IMR-90 (cell line): Measurements from ENCODE around the gene GALNT14. TPM values are rescaled to one million over a fixed set of nuclear protein-coding genes. Genes with fewer than 3 reads are reported as not detected.

Experiments
- ATAC-seq: fragments of 200-7000 bp; cut with Tn5 transposase; 2 replicates; pipeline ENCODE4 v1.9.1; 2020; ENCODE audit warnings: low read depth, mild to moderate bottlenecking, moderate library complexity
- BruUV-seq: library from RNA; stranded (reverse); fragments of 400-500 nt; replicated peaks from 2 replicates; lab custom pipeline; 2021; lab: Mats Ljungman, UMichigan
- CTCF ChIA-PET: fragments of 300-600 bp; formaldehyde crosslinking; extraction: SDS; loops from one replicate; lab custom pipeline; 2021; ENCODE audit warnings: antibody characterized with exemption; lab: Yijun Ruan, JAX
- POLR2A ChIA-PET: fragments of 300-600 bp; sonication (Branson Sonifier 250); formaldehyde crosslinking; loops from one replicate; lab custom pipeline; 2022; ENCODE audit warnings: antibody characterized with exemption; ENCODE audit not compliant: unreplicated experiment; lab: Charles Lee
- DNase-seq: peaks from one replicate; pipeline ENCODE4 v3.0.0; 2013
- H2AFZ ChIP-seq: replicated peaks from 2 replicates; pipeline ENCODE3; 2013; ENCODE audit warnings: low read length, mild to moderate bottlenecking; ENCODE audit not compliant: poor library complexity
- H2AK5ac ChIP-seq: 2 replicates; pipeline ENCODE4 v1.6.1; 2013; ENCODE audit warnings: low read depth, low read length, inconsistent platforms
- H2AK9ac ChIP-seq: replicated peaks from 2 replicates; pipeline ENCODE3; 2013; ENCODE audit warnings: mild to moderate bottlenecking, low read depth, low read length, moderate library complexity; ENCODE audit not compliant: poor library complexity
- H2BK120ac ChIP-seq: 2 replicates; pipeline ENCODE4 v1.6.1; 2013; ENCODE audit warnings: low read depth, low read length, inconsistent platforms
- H2BK15ac ChIP-seq: 3 replicates; pipeline ENCODE4 v1.6.1; 2013; ENCODE audit warnings: low read depth, low read length, inconsistent platforms
- H2BK20ac ChIP-seq: 2 replicates; pipeline ENCODE4 v1.6.1; 2013; ENCODE audit warnings: low read depth, mild to moderate bottlenecking, inconsistent platforms, low read length, moderate library complexity
- H2BK5ac ChIP-seq: 2 replicates; pipeline ENCODE4 v1.6.1; 2013; ENCODE audit warnings: mild to moderate bottlenecking, low read depth, low read length, inconsistent platforms; ENCODE audit not compliant: poor library complexity, severe bottlenecking
- H3K14ac ChIP-seq: replicated peaks from 2 replicates; pipeline ENCODE4 v1.6.1; 2013; ENCODE audit warnings: low read depth, low read length, inconsistent platforms
- H3K18ac ChIP-seq: 2 replicates; pipeline ENCODE4 v1.6.1; 2013; ENCODE audit warnings: low read depth, low read length, control low read depth
- H3K23ac ChIP-seq: 2 replicates; pipeline ENCODE4 v1.6.1; 2013; ENCODE audit warnings: low read depth, low read length, inconsistent platforms
- H3K27ac ChIP-seq: 2 replicates; pipeline ENCODE4 v1.5.1; 2013; ENCODE audit warnings: mild to moderate bottlenecking, control low read depth, low read length; ENCODE audit not compliant: insufficient read depth
- H3K27me3 ChIP-seq: 2 replicates; pipeline ENCODE4 v1.6.1; 2013; ENCODE audit warnings: low read length; ENCODE audit not compliant: control insufficient read depth, insufficient read depth
- H3K36me3 ChIP-seq: 2 replicates; pipeline ENCODE4 v1.6.1; 2013; ENCODE audit warnings: low read length, mixed read lengths; ENCODE audit not compliant: control insufficient read depth, insufficient read depth
- H3K4ac ChIP-seq: 2 replicates; pipeline ENCODE4 v1.6.1; 2013; ENCODE audit warnings: low read depth, low read length, inconsistent platforms
- H3K4me1 ChIP-seq: 2 replicates; pipeline ENCODE4 v1.6.1; 2013; ENCODE audit warnings: low read length, mixed read lengths; ENCODE audit not compliant: control insufficient read depth, insufficient read depth
- H3K4me2 ChIP-seq: 2 replicates; pipeline ENCODE4 v1.6.1; 2013; ENCODE audit warnings: low read depth, mild to moderate bottlenecking, control low read depth, low read length, moderate library complexity
- H3K4me3 ChIP-seq: 2 replicates; pipeline ENCODE4 v1.5.1; 2013; ENCODE audit warnings: low read depth, mild to moderate bottlenecking, control low read depth, low read length, moderate library complexity; ENCODE audit not compliant: insufficient read depth
- H3K56ac ChIP-seq: 2 replicates; pipeline ENCODE4 v1.6.1; 2013; ENCODE audit warnings: low read length, inconsistent platforms; ENCODE audit not compliant: insufficient read depth; ENCODE audit errors: extremely low read depth
- H3K79me1 ChIP-seq, 2 experiments: 2 replicates each; pipeline ENCODE4 v1.6.1; 2013; ENCODE audit warnings: low read length in 2 of 2, inconsistent platforms in 1 of 2, low read depth in 1 of 2
- H3K9ac ChIP-seq: 2 replicates; pipeline ENCODE4 v1.6.1; 2013; ENCODE audit warnings: low read depth, low read length, control low read depth
- H3K9me1 ChIP-seq: 2 replicates; pipeline ENCODE4 v1.6.1; 2013; ENCODE audit warnings: low read length, inconsistent platforms; ENCODE audit not compliant: insufficient read depth
- H3K9me3 ChIP-seq: 2 replicates; pipeline ENCODE4 v1.6.1; 2013; ENCODE audit warnings: low read length; ENCODE audit not compliant: control insufficient read depth, insufficient read depth
- H4K20me1 ChIP-seq: 2 replicates; pipeline ENCODE4 v1.6.1; 2013; ENCODE audit warnings: low read length, inconsistent platforms; ENCODE audit not compliant: insufficient read depth
- H4K5ac ChIP-seq: 2 replicates; pipeline ENCODE4 v1.6.1; 2013; ENCODE audit warnings: mild to moderate bottlenecking, low read depth, low read length, control low read depth
- H4K8ac ChIP-seq, 2 experiments: 2 replicates each; pipeline ENCODE4 v1.6.1; 2013; ENCODE audit warnings: low read depth in 2 of 2, low read length in 2 of 2, control low read depth in 1 of 2, inconsistent platforms in 1 of 2
- H4K91ac ChIP-seq: 2 replicates; pipeline ENCODE4 v1.6.1; 2013; ENCODE audit warnings: low read depth, low read length, inconsistent platforms; ENCODE audit not compliant: insufficient read depth
- CHD1 ChIP-seq: IDR thresholded peaks from 2 replicates; pipeline ENCODE4 v1.6.1; 2012; ENCODE audit warnings: low read depth, low read length, improper control_type of control experiment
- CTCF ChIP-seq: conservative IDR thresholded peaks from 2 replicates; pipeline ENCODE4 v1.5.1; 2012; ENCODE audit warnings: mild to moderate bottlenecking, low read depth, low read length, improper control_type of control experiment
- ELK1 ChIP-seq: fragments of 150-350 bp; IDR thresholded peaks from 2 replicates; pipeline ENCODE4 v1.6.1; 2016; ENCODE audit warnings: low read depth, mild to moderate bottlenecking, low read length, moderate library complexity, borderline replicate concordance
- FOS ChIP-seq: fragments of 150-350 bp; IDR thresholded peaks from 2 replicates; pipeline ENCODE4 v1.6.1; 2016; ENCODE audit warnings: low read depth, low read length
- MXI1 ChIP-seq: IDR thresholded peaks from 2 replicates; pipeline ENCODE4 v1.6.1; 2012; ENCODE audit warnings: low read depth, mild to moderate bottlenecking, low read length, moderate library complexity, borderline replicate concordance
- NFE2L2 ChIP-seq: fragments of 150-350 bp; IDR thresholded peaks from 2 replicates; pipeline ENCODE4 v1.6.1; 2016; ENCODE audit warnings: low read depth, mild to moderate bottlenecking, low read length
- POLR2A ChIP-seq: IDR thresholded peaks from 2 replicates; pipeline ENCODE4 v1.6.1; 2012; ENCODE audit warnings: mild to moderate bottlenecking, low read depth, low read length
- RFX5 ChIP-seq: IDR thresholded peaks from 2 replicates; pipeline ENCODE4 v1.8.0; 2012; ENCODE audit warnings: low read depth, mild to moderate bottlenecking, low read length, moderate library complexity
- WGBS, 2 experiments: methylation state at CpG; one replicate each; pipeline versions ENCODE4 v1.1.5 to v1.1.7; 2013; ENCODE audit warnings: missing lambda C conversion rate in 2 of 2; ENCODE audit not compliant: insufficient read length in 1 of 2; ENCODE audit errors: extremely low coverage in 2 of 2; 5-methylcytosine and 5-hydroxymethylcytosine counted together
- dilution Hi-C: fragments of 300-500 bp; cut with HindIII; formaldehyde crosslinking; loops from one replicate; pipeline ENCODE4 v1.14.3; 2018; ENCODE audit warnings: low sequenced_read_pairs; ENCODE audit not compliant: unreplicated experiment
- in situ Hi-C: fragments of 300-500 bp; cut with MboI; formaldehyde crosslinking; loops from 3 replicates; pipeline ENCODE4 v1.14.3; 2019; ENCODE audit warnings: low sequenced_read_pairs, inconsistent platforms, mixed read lengths
- intact Hi-C: fragments of 100-400 bp; cut with micrococcal nuclease; formaldehyde crosslinking; loops from 2 replicates; pipeline ENCODE4 v1.10.0; 2022
- polyA plus RNA-seq, 3 experiments: library from polyadenylated mRNA; depleted of rRNA; stranded (reverse); fragments of >200 nt; gene quantifications; 2 replicates each; pipeline ENCODE4 v1.2.3, GENCODE V29; 2012; ENCODE audit warnings: low replicate concordance in 1 of 3
- total RNA-seq: library from RNA; depleted of rRNA; stranded (reverse); fragments of >200 nt; gene quantifications from 2 replicates; pipeline ENCODE4 v1.2.3, GENCODE V29; 2012

GALNT14 gene
- total and polyA plus RNA-seq, 2 of the 4 experiments (the other 2 are of a cell fraction): 0.15 to 0.18 TPM

GRCh38 chr2:30979822-30980245 lies 158.4 kb downstream of the GALNT14 start:
- in situ Hi-C loops: no loop called here
- Histone ChIP-seq H2BK5ac (no peak overlapping the region), H2BK120ac (no peak overlapping the region), H4K20me1 (no peaks in the 10 kb centered on the region; the same call in 1 of the 2 replicates), H3K9ac (no peak overlapping the region), H3K27ac (no peak overlapping the region), H3K18ac (no peak overlapping the region), H3K4ac (no peak overlapping the region), H3K23ac (no peak overlapping the region), H3K4me3 (no peak overlapping the region), H3K56ac (no peak overlapping the region), H3K79me1 (no peaks in the 10 kb centered on the region), H3K36me3 (no peaks in the 10 kb centered on the region), H3K4me1 (no peaks in the 10 kb centered on the region), H2BK20ac (no peak overlapping the region), H3K9me3 (no peaks in the 10 kb centered on the region), H3K27me3 (peaks cover 3% of the 10 kb centered on the region; the same call in 1 of the 2 replicates), H3K4me2 (no peak overlapping the region), H3K14ac (no peak overlapping the region), H2AK5ac (no peak overlapping the region), H4K91ac (no peak overlapping the region), H4K8ac (no peak overlapping the region), H2BK15ac (no peak overlapping the region), H4K5ac (no peak overlapping the region), H2AFZ (no peak overlapping the region), H3K9me1 (no peaks in the 10 kb centered on the region), H2AK9ac (no peak overlapping the region)
- no TSS peak for BruUV-seq
- ATAC-seq: no peak; the same call in 1 of the 2 replicates
- 21% methylated on average over 3 of the region's 6 CpGs; no CpG with 5 or more reads in 1 of the 2 experiments for WGBS, 2 experiments
- POLR2A ChIA-PET: no interaction called here
- CTCF ChIA-PET: no interaction called here
- peak; percentile 13 for DNase-seq
- intact Hi-C loops: no loop called here
- dilution Hi-C loops: no loop called here
- TF ChIP-seq ELK1 (no peak), POLR2A (no peak), CHD1 (no peak), CTCF (no peak), RFX5 (no peak), FOS (no peak), MXI1 (no peak), NFE2L2 (no peak)
